Body of pancreas (tissue), 4 donors: ENCODE results near the gene COL4A2.

Source experiments
- POLR2A ChIP-seq, 3 donors: fragments of 450-650 bp; IDR thresholded peaks; one replicate each; pipeline ENCODE4 v1.6.1; 2016; ENCODE audit warnings: antibody characterized with exemption in 3 of 3, mild to moderate bottlenecking in 2 of 3
- TF ChIP-seq, protein P1 (sequence below), 7 experiments: fragments of 450-650 bp in 4 of 7; fragments of 200-600 bp in 3 of 7; sonication (generic) in 3 of 7; IDR thresholded peaks; one replicate each; pipeline ENCODE4 v1.5.1; 2016 to 2019; ENCODE audit warnings: antibody characterized with exemption in 7 of 7

DNA sequence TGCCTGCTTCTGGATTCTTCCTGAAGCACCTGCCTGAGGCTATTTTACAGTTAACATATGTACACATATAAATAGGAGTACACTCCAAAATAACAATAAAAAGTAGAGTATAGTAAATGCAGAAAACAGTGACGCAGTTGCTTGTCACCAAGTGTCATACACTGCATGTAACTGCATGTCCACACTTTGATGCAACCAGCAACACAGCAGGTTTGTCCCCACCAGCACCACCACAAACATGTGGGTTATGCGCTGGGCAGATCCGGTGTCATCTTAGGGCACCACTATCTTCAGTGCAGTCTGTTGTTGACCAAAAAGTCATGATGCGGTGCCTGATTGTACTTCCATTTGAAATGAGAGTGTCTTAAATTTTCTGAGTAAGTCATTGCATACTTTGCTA lies 51.3 kb downstream of the COL4A2 start:
- TF ChIP-seq, protein P1, sequence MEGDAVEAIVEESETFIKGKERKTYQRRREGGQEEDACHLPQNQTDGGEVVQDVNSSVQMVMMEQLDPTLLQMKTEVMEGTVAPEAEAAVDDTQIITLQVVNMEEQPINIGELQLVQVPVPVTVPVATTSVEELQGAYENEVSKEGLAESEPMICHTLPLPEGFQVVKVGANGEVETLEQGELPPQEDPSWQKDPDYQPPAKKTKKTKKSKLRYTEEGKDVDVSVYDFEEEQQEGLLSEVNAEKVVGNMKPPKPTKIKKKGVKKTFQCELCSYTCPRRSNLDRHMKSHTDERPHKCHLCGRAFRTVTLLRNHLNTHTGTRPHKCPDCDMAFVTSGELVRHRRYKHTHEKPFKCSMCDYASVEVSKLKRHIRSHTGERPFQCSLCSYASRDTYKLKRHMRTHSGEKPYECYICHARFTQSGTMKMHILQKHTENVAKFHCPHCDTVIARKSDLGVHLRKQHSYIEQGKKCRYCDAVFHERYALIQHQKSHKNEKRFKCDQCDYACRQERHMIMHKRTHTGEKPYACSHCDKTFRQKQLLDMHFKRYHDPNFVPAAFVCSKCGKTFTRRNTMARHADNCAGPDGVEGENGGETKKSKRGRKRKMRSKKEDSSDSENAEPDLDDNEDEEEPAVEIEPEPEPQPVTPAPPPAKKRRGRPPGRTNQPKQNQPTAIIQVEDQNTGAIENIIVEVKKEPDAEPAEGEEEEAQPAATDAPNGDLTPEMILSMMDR (IDR thresholded peaks at IDR 0.05) = no peak
- no peak for TF ChIP-seq POLR2A (IDR thresholded peaks at IDR 0.05)
